Erythroblast (primary cell): Measurements from ENCODE around the gene TTC7B.

Experiments
- DNase-seq, 2 experiments: peaks; one replicate each; lab custom pipeline; 2025; lab: John Stamatoyannopoulos, UW
- GATA1 ChIP-seq: IDR thresholded peaks from 2 replicates; pipeline ENCODE4 v1.6.1; 2011; ENCODE audit warnings: low read depth, mild to moderate bottlenecking, control low read depth, low read length, moderate library complexity
- POLR2A ChIP-seq: IDR thresholded peaks from 2 replicates; pipeline ENCODE4 v1.6.1; 2011; ENCODE audit warnings: mild to moderate bottlenecking, low read length

TTC7B gene

DNA sequence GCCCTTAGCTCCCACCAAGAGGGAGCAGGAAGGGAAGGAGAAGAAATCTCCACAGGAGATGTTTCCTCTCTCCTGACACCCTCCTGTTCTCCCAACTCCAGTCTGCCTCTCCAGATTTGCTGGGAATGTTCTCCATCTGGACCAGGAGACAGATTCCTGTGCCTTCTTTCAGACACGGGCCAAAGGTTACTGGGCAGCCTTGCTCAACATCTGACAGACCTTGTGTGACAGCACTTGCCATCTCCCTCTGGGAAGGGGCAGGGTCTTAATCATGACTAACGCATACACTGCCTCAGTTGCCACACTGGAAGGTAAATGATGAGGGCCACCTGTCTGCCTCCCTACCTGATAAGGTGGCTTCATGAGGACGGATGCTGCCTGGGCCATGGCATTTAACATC is 2.5 kb upstream of the TTC7B start:
- no peak for DNase-seq
- TF ChIP-seq GATA1 (no peak), POLR2A (no peak)

DNA sequence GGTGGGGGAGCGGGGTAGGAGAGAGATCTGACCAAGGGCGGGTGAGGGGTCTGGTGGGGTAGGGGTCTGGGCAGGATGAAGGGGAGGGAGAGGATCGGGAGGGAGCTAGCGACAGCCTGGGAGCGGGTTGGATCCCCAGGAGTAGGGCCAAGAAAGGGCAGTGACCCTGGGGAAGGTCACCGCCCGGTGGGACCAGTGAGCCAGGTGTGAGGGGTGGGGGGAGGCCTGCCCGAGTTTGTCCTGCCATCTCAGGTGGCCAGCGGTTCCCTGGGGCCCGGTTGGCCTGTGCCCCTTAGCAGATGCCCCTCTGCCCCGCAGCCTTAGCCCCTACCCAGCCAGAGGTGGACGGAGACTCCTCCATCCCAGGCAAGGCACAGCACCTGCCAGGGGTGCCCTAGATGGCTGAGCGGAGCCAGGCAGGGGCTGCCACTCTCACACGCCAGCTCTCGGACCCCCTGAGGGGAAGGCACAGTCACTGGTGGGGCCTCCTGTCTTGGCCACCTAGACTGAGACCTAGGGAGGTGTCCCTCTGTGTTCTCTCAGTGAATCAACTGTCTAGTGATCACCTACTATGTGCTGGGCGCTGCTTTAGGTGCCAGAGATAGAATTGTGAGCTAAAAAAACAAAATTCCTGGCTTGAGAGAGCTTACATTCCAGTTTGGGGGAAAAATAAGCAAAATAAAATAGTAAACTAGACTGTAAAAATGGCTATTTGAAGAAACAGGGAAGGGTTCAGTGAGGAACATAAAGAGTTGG is 629 bp upstream of the TTC7B start:
- no peak for TF ChIP-seq POLR2A
- no peak for TF ChIP-seq GATA1
- no peak for DNase-seq

DNA sequence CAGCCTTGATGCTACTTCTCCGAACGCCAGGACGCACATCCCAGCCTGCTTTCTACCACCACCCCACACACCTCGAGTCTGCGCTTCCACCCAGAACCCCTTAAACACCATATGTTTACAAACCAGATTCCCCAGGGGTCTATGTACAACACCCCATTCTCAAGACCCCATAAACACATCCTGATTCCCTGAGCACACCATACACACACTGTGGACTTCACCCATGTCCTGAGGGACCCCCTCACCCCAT is 733 bp downstream of the TTC7B start:
- no peak for DNase-seq
- TF ChIP-seq POLR2A (no peak), GATA1 (no peak)

DNA sequence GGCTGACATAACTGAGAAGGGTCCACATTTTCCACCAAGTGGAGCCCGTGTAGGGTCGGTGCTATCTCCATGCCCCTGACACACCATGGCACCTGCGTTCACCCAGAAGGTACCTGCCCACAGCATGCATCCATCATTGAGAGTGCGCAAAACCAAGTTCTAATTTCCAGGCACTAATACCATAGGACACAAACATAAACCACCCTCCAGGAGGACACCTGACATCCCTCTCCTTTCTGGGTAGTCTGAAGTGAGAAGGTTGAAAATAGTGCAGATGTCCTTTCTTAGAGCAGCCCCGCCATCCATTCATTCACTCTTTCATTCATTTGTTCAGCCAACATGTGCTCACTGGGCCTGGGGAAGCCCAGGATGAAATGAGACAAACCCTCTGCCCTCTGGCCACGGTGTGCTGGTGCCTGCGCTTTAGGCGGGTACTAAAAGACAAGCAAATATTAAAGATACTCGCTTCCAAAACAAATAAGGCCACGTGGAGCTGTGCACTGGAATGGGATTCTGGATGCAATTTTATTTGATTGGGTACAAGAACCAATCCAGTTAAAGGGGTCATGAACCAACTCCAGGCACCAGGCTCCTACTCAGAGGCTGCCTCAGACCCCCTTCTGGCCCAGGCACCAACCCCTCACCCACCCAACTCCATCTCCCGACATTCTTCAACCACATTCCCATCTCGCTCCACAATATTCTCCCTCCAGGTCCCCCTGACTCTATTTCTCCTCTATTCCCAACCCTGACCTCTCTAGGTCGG is 1.2 kb downstream of the TTC7B start:
- TF ChIP-seq GATA1 (no peak), POLR2A (no peak)
- no peak for DNase-seq

DNA sequence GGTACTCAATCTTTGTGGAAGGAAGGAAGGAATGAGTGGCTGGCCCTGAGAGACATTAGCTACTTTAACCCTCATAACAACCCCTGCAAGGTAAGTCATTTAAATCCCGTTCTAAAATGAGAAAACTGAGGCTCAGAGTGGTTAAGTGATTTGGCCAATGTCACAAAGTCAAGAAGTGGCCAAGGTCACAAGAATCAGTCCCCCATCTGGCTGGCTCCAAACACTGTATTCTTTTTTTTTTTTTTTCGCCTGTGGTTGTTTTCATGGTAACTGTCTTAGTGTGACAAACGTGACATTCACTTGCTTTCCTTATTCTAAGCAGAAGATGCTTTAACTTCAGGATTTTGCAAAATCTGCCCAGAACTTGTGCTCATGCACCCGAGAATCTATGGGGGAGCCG is 2.8 kb downstream of the TTC7B start:
- TF ChIP-seq GATA1: no peak
- TF ChIP-seq POLR2A: no peak
- DNase-seq: no peak

DNA sequence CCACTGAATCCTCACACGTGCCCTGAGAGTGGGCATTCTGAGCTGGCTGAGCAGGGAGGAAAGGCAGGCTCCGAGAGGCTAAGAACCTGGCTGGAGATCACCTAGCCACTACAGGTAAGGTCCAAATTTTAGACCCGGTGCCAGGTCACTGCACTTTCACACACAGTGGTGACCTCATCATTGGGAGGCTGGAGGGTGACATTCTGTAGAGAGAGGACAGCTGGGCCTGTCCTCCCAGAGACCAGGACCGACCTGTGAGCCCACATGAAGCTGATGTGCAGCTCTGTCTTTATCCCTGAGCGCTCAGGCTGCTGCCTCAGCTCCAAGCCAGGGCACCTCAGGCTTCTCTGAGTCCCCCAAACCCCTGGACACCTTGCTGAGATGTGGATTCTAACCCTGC is 4.1 kb downstream of the TTC7B start:
- TF ChIP-seq POLR2A: no peak
- no peak for TF ChIP-seq GATA1
- no peak for DNase-seq

DNA sequence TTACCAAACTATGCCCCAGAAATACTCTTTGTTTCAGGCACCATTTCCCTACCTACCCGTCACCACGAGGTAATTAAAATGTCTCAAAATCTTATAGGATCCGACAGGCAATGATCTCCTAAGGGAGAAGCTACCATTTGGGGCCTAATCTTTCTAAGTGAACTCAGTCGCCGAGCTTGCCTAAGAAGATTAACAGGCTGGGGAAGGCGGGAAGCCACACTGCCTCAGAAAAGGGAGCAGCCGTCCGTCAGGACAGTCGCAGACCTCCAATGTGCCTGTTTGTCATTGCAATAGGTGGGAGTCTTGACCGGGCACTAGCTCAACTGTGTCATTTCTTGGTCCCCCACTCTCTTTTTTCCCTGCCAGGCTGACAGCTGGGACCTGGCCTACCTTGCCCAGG is 4.6 kb downstream of the TTC7B start:
- no peak for DNase-seq
- TF ChIP-seq GATA1 (no peak), POLR2A (no peak)

DNA sequence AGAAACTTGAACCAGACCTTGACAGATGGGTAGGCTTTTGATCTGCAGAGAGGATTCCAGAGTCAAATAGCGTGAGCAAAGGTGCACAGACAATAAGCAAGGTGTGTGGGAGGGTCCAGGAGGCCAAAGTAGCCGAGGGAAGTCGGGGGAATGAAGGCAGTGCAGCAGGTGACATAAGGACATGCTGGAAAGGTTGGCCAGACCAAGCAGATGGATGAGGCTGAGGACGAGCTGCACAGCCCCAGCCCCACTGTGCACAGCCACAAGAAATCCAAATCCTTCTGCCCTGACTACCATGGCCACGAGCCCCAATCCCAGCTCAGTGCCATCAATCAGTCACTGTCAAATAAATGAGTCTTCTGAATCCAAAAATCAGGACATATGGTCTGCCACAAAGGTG is 5.4 kb downstream of the TTC7B start:
- DNase-seq: no peak
- TF ChIP-seq GATA1 (no peak), POLR2A (no peak)

DNA sequence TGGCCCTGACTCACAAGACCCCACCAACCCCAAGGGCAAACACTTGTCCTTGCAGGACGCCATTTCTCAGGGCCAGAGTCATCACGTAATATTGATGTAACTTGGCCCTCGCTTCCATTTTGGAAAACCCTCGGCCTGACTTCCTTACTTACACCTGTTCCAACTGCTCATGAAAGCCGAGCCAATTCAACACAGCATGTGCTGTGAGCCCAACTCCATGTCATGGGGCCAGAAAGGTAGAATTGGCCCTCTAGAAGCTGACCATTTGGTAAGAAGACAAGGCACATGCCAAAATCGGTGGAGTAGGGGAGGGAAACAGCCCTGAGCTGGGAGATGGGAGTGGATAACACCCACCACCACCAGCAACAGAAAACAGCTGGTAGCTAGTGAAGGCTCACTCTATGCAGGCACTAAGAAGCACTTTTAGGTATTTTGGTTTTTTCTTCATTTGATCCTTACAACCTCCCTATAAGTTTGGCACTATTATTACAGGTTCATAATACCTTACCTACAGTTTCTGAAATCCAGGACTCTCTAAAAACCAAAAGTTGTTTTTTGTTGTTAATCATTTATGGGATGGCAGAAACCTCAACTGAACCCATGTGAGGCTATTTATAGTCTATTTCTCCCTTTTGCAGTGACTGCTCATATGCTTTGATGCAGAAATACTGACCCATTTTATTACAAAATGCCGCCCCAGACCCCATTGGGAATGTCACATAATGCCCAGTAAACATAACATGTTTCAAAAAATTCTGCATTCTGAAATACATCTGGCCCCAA is 6.5 kb downstream of the TTC7B start:
- DNase-seq: no peak
- no peak for TF ChIP-seq GATA1
- no peak for TF ChIP-seq POLR2A

DNA sequence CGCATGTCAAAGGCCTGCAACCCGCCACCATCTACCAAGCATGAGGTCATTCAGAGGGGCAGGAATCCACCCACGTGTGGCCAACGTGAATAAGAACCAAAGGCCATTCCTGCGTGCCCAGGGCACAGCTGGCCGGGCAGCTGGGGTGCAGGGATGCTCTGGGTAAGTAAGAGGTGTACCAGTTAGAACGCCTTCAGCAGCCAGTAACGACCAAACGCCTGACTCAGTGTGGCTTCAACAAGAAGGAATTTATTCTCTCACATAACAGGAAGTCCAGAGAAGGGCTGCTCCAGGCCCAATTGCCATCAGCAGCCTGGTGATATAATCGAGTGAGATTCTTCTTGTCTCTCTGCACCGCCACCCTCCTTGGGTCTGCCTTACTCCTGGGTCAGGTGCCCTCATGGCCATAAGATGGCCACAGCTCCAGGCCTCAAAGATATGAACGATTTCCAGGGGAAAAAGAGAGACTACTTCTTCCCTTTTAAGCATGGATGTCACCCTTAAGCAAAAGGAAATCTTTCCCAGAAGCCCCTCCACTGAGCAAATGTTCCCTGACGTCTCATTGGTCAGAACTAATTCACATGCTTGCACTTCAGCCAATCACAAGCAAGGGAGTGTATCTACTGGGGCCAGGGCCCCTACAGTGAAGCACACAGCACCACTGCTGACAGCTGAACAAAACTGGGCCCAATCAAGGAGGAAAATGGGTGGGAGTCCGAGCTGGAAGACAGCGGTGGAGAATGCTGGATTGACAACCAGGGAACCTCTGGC is 7.3 kb downstream of the TTC7B start:
- TF ChIP-seq POLR2A (no peak), GATA1 (no peak)
- DNase-seq: no peak

DNA sequence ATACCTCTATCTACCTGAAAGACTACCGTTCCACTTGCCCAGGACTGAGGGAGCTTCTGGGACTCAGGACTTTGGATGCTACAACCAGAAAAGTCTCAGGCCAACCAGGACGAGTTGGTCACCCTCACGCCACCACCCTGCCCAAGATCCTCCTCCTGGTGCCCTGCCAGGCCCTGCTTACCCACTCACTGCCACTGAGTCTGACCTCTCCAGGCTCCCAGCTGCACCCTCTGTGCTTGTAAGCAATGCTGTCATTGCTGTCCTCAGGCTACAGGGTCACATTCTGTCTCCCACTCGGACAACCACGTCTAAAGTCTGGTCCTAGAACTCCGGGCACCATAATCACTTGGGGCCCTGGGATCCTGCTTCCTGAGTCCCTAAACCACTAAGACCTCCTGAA is 9.2 kb downstream of the TTC7B start:
- no peak for DNase-seq

DNA sequence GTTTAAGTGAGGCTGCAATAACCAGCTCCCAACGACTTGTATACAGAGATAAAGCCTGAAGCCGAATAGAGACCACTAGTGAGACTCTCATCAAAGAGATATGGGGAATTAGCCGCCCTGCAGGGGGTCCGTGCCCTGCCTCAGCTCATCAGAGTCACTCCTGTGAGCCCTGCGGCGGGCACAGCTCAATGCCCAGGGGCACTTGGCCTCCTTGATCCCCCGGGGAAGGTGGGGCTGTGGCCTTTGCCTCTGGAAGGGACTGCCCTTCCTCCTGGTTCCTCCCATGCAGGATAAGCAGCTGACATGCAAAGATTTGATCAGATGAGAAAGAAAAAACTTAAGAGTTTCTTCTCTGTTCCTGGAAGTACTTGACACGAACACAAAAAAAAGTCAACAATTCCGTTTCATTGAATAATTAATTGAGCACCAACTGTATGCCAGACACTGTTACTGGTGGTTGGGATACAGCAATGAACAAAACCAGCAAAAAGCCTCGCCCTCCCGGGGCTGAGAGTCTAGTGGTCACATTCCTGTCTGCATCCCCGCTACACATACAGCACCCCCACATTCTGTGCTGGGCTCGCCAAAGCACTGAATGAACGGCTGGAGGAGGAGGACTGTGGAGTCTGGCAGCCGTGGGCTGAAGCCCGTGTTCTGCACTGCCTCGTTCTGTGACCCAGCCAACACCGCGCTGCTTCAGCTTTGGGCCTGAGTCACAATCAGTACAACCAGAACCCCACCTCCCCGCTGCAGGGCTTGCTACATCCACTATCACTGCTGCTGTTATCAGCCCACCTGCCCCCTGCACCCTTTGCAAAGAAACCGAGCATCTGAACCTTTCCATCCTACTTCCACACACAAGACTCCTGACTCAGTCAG is 10.3 kb downstream of the TTC7B start:
- peak; percentile 46 to 61 for DNase-seq
- TF ChIP-seq POLR2A (no peak), GATA1 (no peak)

More for the DNA sequence above, 9.2 kb downstream of the TTC7B start:
- TF ChIP-seq GATA1 (no peak), POLR2A (no peak)

DNA sequence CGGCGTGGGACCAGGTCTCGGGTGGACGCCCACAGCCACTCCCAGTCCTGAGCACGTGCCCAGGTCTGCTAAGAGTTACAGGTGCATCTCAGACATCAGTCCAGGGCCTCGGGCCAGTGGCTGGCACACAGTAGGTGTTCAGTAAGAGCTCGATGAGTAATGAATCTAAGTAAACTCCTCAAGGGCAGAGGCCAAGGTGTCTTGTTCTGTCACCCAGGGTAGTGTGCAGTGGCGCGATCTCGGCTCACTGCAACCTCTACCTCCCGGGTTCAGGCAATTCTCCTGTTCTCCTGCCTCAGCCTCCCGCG is 11.2 kb downstream of the TTC7B start:
- no peak for TF ChIP-seq POLR2A
- TF ChIP-seq GATA1: no peak

More for the DNA sequence above, 11.2 kb downstream of the TTC7B start:
- DNase-seq: no peak
